Measurements from ENCODE around the gene WBP1L. TPM values are rescaled to one million over a fixed set of nuclear protein-coding genes. Genes with fewer than 3 reads are reported as not detected.

The WBP1L gene
- total RNA-seq, 2 experiments from 2014 or later, result 17.6 to 24.4 TPM

DNA sequence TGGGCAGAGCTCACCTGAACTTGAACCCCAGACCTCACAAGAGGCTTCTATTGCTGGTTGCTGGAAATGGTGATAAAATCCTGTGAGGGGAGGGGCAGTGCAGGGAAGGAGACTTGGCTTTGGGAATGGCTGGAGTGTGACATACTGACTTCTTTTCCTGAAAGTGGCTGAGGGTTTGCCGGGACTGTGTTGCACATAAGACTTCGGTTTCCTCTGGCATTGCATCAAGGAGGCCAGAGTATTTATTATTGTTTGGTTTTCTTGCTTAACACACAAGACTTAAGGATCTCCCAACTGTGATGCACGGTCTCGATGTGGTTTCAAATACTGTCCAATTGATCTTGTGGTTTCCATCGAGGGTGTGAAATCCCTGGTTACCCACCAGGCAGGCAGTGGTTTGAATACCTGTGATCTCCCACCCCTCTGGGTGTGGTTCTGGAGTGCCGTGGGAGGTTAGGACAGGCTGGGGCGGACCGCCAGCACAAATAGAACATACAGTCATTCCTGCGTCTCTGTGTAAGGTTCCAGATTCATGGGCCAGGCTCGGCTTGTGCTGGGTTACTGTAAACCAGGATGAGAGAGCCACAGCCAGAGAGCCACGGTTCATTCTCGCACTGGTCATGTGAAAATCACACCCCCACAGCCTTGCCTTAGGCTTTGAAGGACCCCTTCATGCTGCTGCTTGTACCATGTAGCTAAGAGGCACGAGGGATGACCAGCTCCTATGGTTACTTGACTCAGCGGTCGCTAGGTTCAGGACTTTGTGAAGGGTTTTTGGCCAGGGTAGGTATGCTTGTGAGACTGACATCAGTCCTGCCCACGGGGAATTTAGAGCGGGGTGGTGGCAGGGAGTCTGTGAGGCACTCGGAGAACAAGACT is 39.2 kb downstream of the WBP1L start:
- POLR2A ChIA-PET, result no interaction called here
- 0 out of 2 replicates have a peak, but pooled peaks cover 6% of the 10 kb centered on the region for H3K36me3 ChIP-seq (ENCODE audit: insufficient read depth, low read length)
- no peaks in the 10 kb centered on the region for H3K4me1 ChIP-seq (ENCODE audit: insufficient read depth, low read length, poor library complexity, severe bottlenecking)
- H3K79me2 ChIP-seq (ENCODE audit: insufficient read depth, low read depth, low read length), result no peaks in the 10 kb centered on the region
- no peak overlapping the region for H3K4me2 ChIP-seq (ENCODE audit: low read length)
- no peaks in the 10 kb centered on the region for H3K9me3 ChIP-seq (ENCODE audit: low read length)
- no peaks in the 10 kb centered on the region for H3K9me2 ChIP-seq (ENCODE audit: insufficient read depth, low read length)
- intact Hi-C loops (cut with micrococcal nuclease; ENCODE audit: unreplicated experiment), result no loop called here
- no TSS peak for BruUV-seq (replicated peaks)
- DNase-seq (ENCODE audit: low spot score), result no peak
- no peaks in the 10 kb centered on the region for H4K20me1 ChIP-seq (ENCODE audit: insufficient read depth, low read length)
- TF ChIP-seq, protein P1, sequence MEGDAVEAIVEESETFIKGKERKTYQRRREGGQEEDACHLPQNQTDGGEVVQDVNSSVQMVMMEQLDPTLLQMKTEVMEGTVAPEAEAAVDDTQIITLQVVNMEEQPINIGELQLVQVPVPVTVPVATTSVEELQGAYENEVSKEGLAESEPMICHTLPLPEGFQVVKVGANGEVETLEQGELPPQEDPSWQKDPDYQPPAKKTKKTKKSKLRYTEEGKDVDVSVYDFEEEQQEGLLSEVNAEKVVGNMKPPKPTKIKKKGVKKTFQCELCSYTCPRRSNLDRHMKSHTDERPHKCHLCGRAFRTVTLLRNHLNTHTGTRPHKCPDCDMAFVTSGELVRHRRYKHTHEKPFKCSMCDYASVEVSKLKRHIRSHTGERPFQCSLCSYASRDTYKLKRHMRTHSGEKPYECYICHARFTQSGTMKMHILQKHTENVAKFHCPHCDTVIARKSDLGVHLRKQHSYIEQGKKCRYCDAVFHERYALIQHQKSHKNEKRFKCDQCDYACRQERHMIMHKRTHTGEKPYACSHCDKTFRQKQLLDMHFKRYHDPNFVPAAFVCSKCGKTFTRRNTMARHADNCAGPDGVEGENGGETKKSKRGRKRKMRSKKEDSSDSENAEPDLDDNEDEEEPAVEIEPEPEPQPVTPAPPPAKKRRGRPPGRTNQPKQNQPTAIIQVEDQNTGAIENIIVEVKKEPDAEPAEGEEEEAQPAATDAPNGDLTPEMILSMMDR (conservative IDR thresholded peaks at IDR 0.05; ENCODE audit: low read length), result no peak
- no peak for TF ChIP-seq EZH2phosphoT487 (IDR thresholded peaks at IDR 0.05; ENCODE audit: borderline replicate concordance, low read depth, low read length)
- H3K4me3 ChIP-seq (ENCODE audit: low read depth, low read length, poor library complexity, severe bottlenecking), result no peak overlapping the region
- H2AFZ ChIP-seq (ENCODE audit: low read length), result no peak overlapping the region
- CTCF ChIA-PET (ENCODE audit: unreplicated experiment), result interaction anchor here (0.6 kb wide), 1 partner anchor 708 kb away, joined by 6 read pairs; no protein-coding TSS in a partner anchor
- no peak overlapping the region for H3K27ac ChIP-seq (ENCODE audit: low read depth, low read length, poor library complexity, severe bottlenecking)

DNA sequence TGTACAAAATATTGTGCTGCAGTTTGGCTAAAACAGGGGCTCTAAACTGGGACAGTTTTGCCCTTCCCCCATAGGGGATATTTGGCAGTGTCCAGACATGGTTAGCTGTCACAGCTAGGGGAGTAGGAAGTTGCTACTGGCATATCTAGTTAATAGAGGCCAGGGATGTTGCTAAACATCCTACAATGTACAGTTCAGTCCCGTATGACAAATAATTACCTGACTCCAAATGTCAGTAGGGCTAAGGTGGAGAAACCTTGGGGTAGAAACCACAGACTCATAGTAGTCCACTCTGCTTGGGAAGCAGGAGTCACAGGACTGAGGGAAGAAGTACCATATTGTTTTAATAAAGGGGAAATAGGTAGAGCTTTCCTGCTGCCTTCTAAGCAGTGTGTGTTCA is 39.8 kb downstream of the WBP1L start:
- BruUV-seq (replicated peaks), result no TSS peak
- no peak overlapping the region for H3K27ac ChIP-seq (ENCODE audit: low read depth, low read length, poor library complexity, severe bottlenecking)
- no peak for DNase-seq (ENCODE audit: low spot score)
- intact Hi-C loops (cut with micrococcal nuclease; ENCODE audit: unreplicated experiment), result no loop called here
- H3K4me3 ChIP-seq (ENCODE audit: low read depth, low read length, poor library complexity, severe bottlenecking), result no peak overlapping the region
- no peaks in the 10 kb centered on the region for H3K9me3 ChIP-seq (ENCODE audit: low read length)
- no peak for TF ChIP-seq EZH2phosphoT487 (IDR thresholded peaks at IDR 0.05; ENCODE audit: borderline replicate concordance, low read depth, low read length)
- TF ChIP-seq, protein P1 (conservative IDR thresholded peaks at IDR 0.05; ENCODE audit: low read length), result no peak
- ChIA-PET POLR2A (no interaction called here), CTCF (ENCODE audit: unreplicated experiment) (interaction anchor here (0.6 kb wide), 1 partner anchor 709 kb away, joined by 6 read pairs; no protein-coding TSS in a partner anchor)
- no peaks in the 10 kb centered on the region for H4K20me1 ChIP-seq (ENCODE audit: insufficient read depth, low read length)
- H2AFZ ChIP-seq (ENCODE audit: low read length), result no peak overlapping the region
- no peaks in the 10 kb centered on the region for H3K79me2 ChIP-seq (ENCODE audit: insufficient read depth, low read depth, low read length)
- H3K9me2 ChIP-seq (ENCODE audit: insufficient read depth, low read length), result no peaks in the 10 kb centered on the region
- H3K36me3 ChIP-seq (ENCODE audit: insufficient read depth, low read length), result 0 out of 2 replicates have a peak, but pooled peaks cover 6% of the 10 kb centered on the region
- H3K4me2 ChIP-seq (ENCODE audit: low read length), result no peak overlapping the region
- no peaks in the 10 kb centered on the region for H3K4me1 ChIP-seq (ENCODE audit: insufficient read depth, low read length, poor library complexity, severe bottlenecking)

DNA sequence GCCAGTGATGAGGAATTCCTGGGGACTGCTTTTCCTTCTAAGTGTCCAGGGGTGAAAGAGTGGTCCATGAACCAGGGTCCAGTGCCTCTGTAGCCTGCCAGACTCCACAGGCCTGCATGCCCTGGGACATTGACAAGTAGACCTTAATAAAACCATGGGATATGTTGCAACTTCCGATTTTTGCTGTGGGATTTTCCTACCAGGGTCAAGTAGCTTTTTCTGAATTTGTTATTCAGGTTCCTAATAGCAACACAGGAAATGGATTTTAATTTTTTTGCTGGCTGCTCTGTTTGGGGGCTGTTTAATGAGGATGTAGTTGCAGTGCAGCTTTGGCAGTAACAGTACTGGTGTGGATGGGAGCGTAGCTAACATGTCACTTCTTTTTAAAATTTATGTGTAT is 42.1 kb downstream of the WBP1L start:
- Histone ChIP-seq H3K9me3 (ENCODE audit: low read length) (no peaks in the 10 kb centered on the region), H3K4me1 (ENCODE audit: insufficient read depth, low read length, poor library complexity, severe bottlenecking) (no peaks in the 10 kb centered on the region), H3K4me2 (ENCODE audit: low read length) (no peak overlapping the region), H3K79me2 (ENCODE audit: insufficient read depth, low read depth, low read length) (no peaks in the 10 kb centered on the region), H3K9me2 (ENCODE audit: insufficient read depth, low read length) (no peaks in the 10 kb centered on the region), H4K20me1 (ENCODE audit: insufficient read depth, low read length) (no peaks in the 10 kb centered on the region), H3K36me3 (ENCODE audit: insufficient read depth, low read length) (peaks cover 5% of the 10 kb centered on the region; the same call in 1 of the 2 replicates), H3K27ac (ENCODE audit: low read depth, low read length, poor library complexity, severe bottlenecking) (no peak overlapping the region), H3K4me3 (ENCODE audit: low read depth, low read length, poor library complexity, severe bottlenecking) (no peak overlapping the region), H2AFZ (ENCODE audit: low read length) (no peak overlapping the region)
- ChIA-PET POLR2A (no interaction called here), CTCF (ENCODE audit: unreplicated experiment) (no interaction called here)
- no TSS peak for BruUV-seq (replicated peaks)
- no peak for DNase-seq (ENCODE audit: low spot score)
- TF ChIP-seq EZH2phosphoT487 (IDR thresholded peaks at IDR 0.05; ENCODE audit: borderline replicate concordance, low read depth, low read length), result no peak
- TF ChIP-seq, protein P1 (conservative IDR thresholded peaks at IDR 0.05; ENCODE audit: low read length), result no peak
- intact Hi-C loops (cut with micrococcal nuclease; ENCODE audit: unreplicated experiment), result no loop called here
